Activated CD4-positive, alpha-beta T cell treated with anti-CD3 and anti-CD28 coated beads, Interleukin-2, amount 10 ng/mL, durations not matched to agents 24 days and 14 days (primary cell): ENCODE measurements around the gene ARHGEF11. TPM values are rescaled to one million over a fixed set of nuclear protein-coding genes. Genes with fewer than 3 reads are reported as not detected.

Experiments
- DNase-seq: peaks from one replicate; pipeline ENCODE4 v3.0.0; 2022
- H3K27ac Mint-ChIP-seq: one replicate; pipeline ENCODE4 v1.8.0; 2022; ENCODE audit warnings: mild to moderate bottlenecking, mixed read lengths
- H3K27me3 Mint-ChIP-seq: one replicate; pipeline ENCODE4 v1.8.0; 2022; ENCODE audit warnings: mixed read lengths
- H3K36me3 Mint-ChIP-seq: one replicate; pipeline ENCODE4 v1.8.0; 2022; ENCODE audit warnings: low read depth, mild to moderate bottlenecking, mixed read lengths
- H3K4me1 Mint-ChIP-seq: one replicate; pipeline ENCODE4 v1.8.0; 2021; ENCODE audit warnings: mixed read lengths
- H3K4me3 Mint-ChIP-seq: one replicate; pipeline ENCODE4 v1.8.0; 2022; ENCODE audit warnings: mild to moderate bottlenecking, moderate library complexity, mixed read lengths
- H3K9me3 Mint-ChIP-seq: one replicate; pipeline ENCODE4 v1.8.0; 2021; ENCODE audit warnings: mixed read lengths
- intact Hi-C: fragments of 100-400 bp; cut with micrococcal nuclease; formaldehyde crosslinking; loops from one replicate; pipeline ENCODE4 v1.15.1; 2023
- total RNA-seq: library from RNA; stranded (reverse); gene quantifications from 2 replicates; pipeline ENCODE4 v1.2.3, GENCODE V29; 2022

Gene ARHGEF11
- total RNA-seq, 1 donor from 2014 or later = 1.9 TPM

GRCh38 chr1:156947127-156947526, 98.4 kb downstream of the ARHGEF11 start:
- intact Hi-C loops = no loop called here
- DNase-seq = no peak
- H3K36me3 Mint-ChIP-seq = peaks cover 41% of the 10 kb centered on the region

GRCh38 chr1:156945881-156946661, 99.5 kb downstream of the ARHGEF11 start:
- H3K27ac Mint-ChIP-seq = no peak overlapping the region
- no peaks in the 10 kb centered on the region for H3K4me1 Mint-ChIP-seq
- intact Hi-C loops = no loop called here
- DNase-seq = no peak
- H3K4me3 Mint-ChIP-seq = no peak overlapping the region
- H3K36me3 Mint-ChIP-seq = peaks cover 36% of the 10 kb centered on the region
- no peaks in the 10 kb centered on the region for H3K27me3 Mint-ChIP-seq
- H3K9me3 Mint-ChIP-seq = no peaks in the 10 kb centered on the region

More at GRCh38 chr1:156947127-156947526, 98.4 kb downstream of the ARHGEF11 start:
- no peaks in the 10 kb centered on the region for H3K4me1 Mint-ChIP-seq
- no peak overlapping the region for H3K27ac Mint-ChIP-seq
- no peaks in the 10 kb centered on the region for H3K27me3 Mint-ChIP-seq
- H3K4me3 Mint-ChIP-seq = no peak overlapping the region
- H3K9me3 Mint-ChIP-seq = no peaks in the 10 kb centered on the region

GRCh38 chr1:156944848-156945247, 100.7 kb downstream of the ARHGEF11 start:
- Mint-ChIP-seq H3K4me1 (no peaks in the 10 kb centered on the region), H3K27me3 (no peaks in the 10 kb centered on the region), H3K27ac (no peak overlapping the region), H3K36me3 (peaks cover 35% of the 10 kb centered on the region), H3K4me3 (no peak overlapping the region), H3K9me3 (no peaks in the 10 kb centered on the region)
- intact Hi-C loops = no loop called here
- DNase-seq = no peak

GRCh38 chr1:156944268-156944667, 101.3 kb downstream of the ARHGEF11 start:
- Mint-ChIP-seq H3K36me3 (peaks cover 35% of the 10 kb centered on the region), H3K27ac (no peak overlapping the region), H3K27me3 (no peaks in the 10 kb centered on the region), H3K4me3 (no peak overlapping the region), H3K9me3 (no peaks in the 10 kb centered on the region), H3K4me1 (no peaks in the 10 kb centered on the region)
- intact Hi-C loops = no loop called here
- no peak for DNase-seq

GRCh38 chr1:156943756-156944155, 101.8 kb downstream of the ARHGEF11 start:
- Mint-ChIP-seq H3K4me1 (no peaks in the 10 kb centered on the region), H3K27me3 (no peaks in the 10 kb centered on the region), H3K36me3 (peaks cover 35% of the 10 kb centered on the region), H3K9me3 (no peaks in the 10 kb centered on the region), H3K4me3 (no peak overlapping the region), H3K27ac (no peak overlapping the region)
- intact Hi-C loops = no loop called here
- no peak for DNase-seq

GRCh38 chr1:156942576-156942975, 103.0 kb downstream of the ARHGEF11 start:
- intact Hi-C loops = no loop called here
- Mint-ChIP-seq H3K9me3 (no peaks in the 10 kb centered on the region), H3K27me3 (no peaks in the 10 kb centered on the region), H3K4me1 (no peaks in the 10 kb centered on the region), H3K4me3 (no peak overlapping the region), H3K27ac (no peak overlapping the region), H3K36me3 (peaks cover 37% of the 10 kb centered on the region)
- no peak for DNase-seq

GRCh38 chr1:156942176-156942575, 103.4 kb downstream of the ARHGEF11 start:
- DNase-seq = no peak
- intact Hi-C loops = no loop called here
- no peaks in the 10 kb centered on the region for H3K9me3 Mint-ChIP-seq
- H3K4me1 Mint-ChIP-seq = no peaks in the 10 kb centered on the region
- H3K27me3 Mint-ChIP-seq = no peaks in the 10 kb centered on the region
- H3K27ac Mint-ChIP-seq = no peak overlapping the region
- peaks cover 34% of the 10 kb centered on the region for H3K36me3 Mint-ChIP-seq
- H3K4me3 Mint-ChIP-seq = no peak overlapping the region

GRCh38 chr1:156941675-156942074, 103.9 kb downstream of the ARHGEF11 start:
- no peak overlapping the region for H3K27ac Mint-ChIP-seq
- intact Hi-C loops = no loop called here
- peaks cover 32% of the 10 kb centered on the region for H3K36me3 Mint-ChIP-seq
- no peaks in the 10 kb centered on the region for H3K9me3 Mint-ChIP-seq
- H3K27me3 Mint-ChIP-seq = no peaks in the 10 kb centered on the region
- no peak overlapping the region for H3K4me3 Mint-ChIP-seq
- no peaks in the 10 kb centered on the region for H3K4me1 Mint-ChIP-seq
- DNase-seq = no peak

- no peaks in the 10 kb centered on the region for H3K9me3 Mint-ChIP-seq
- H3K27me3 Mint-ChIP-seq = no peaks in the 10 kb centered on the region
- no peaks in the 10 kb centered on the region for H3K4me1 Mint-ChIP-seq
- no peak for DNase-seq
- intact Hi-C loops = no loop called here
- peaks cover 19% of the 10 kb centered on the region for H3K36me3 Mint-ChIP-seq
- no peak overlapping the region for H3K4me3 Mint-ChIP-seq
- no peak overlapping the region for H3K27ac Mint-ChIP-seq
Measured at GRCh38 chr1:156939786-156940334, 105.7 kb downstream of the ARHGEF11 start.

GRCh38 chr1:156938813-156939212, 106.7 kb downstream of the ARHGEF11 start:
- H3K36me3 Mint-ChIP-seq = peaks cover 12% of the 10 kb centered on the region
- H3K9me3 Mint-ChIP-seq = no peaks in the 10 kb centered on the region
- H3K27ac Mint-ChIP-seq = no peak overlapping the region
- no peak for DNase-seq
- H3K27me3 Mint-ChIP-seq = no peaks in the 10 kb centered on the region
- intact Hi-C loops = no loop called here
- no peak overlapping the region for H3K4me3 Mint-ChIP-seq
- H3K4me1 Mint-ChIP-seq = no peaks in the 10 kb centered on the region

- intact Hi-C loops = no loop called here
- Mint-ChIP-seq H3K4me3 (no peak overlapping the region), H3K27ac (no peak overlapping the region), H3K36me3 (peaks cover 12% of the 10 kb centered on the region), H3K4me1 (no peaks in the 10 kb centered on the region), H3K9me3 (no peaks in the 10 kb centered on the region), H3K27me3 (no peaks in the 10 kb centered on the region)
- no peak for DNase-seq
Measured at GRCh38 chr1:156937883-156938282, 107.7 kb downstream of the ARHGEF11 start.

GRCh38 chr1:156936721-156937220, 108.8 kb downstream of the ARHGEF11 start:
- intact Hi-C loops = no loop called here

GRCh38 chr1:156936191-156936590, 109.4 kb downstream of the ARHGEF11 start:
- H3K36me3 Mint-ChIP-seq = peaks cover 8% of the 10 kb centered on the region
- DNase-seq = no peak
- peaks cover 4% of the 10 kb centered on the region for H3K27me3 Mint-ChIP-seq
- H3K27ac Mint-ChIP-seq = no peak overlapping the region
- intact Hi-C loops = no loop called here
- H3K4me1 Mint-ChIP-seq = peaks cover 4% of the 10 kb centered on the region
- no peak overlapping the region for H3K4me3 Mint-ChIP-seq
- no peaks in the 10 kb centered on the region for H3K9me3 Mint-ChIP-seq

More at GRCh38 chr1:156936721-156937220, 108.8 kb downstream of the ARHGEF11 start:
- no peak overlapping the region for H3K27ac Mint-ChIP-seq
- DNase-seq = no peak
- H3K27me3 Mint-ChIP-seq = no peaks in the 10 kb centered on the region
- no peaks in the 10 kb centered on the region for H3K9me3 Mint-ChIP-seq
- no peak overlapping the region for H3K4me3 Mint-ChIP-seq
- H3K36me3 Mint-ChIP-seq = peaks cover 8% of the 10 kb centered on the region
- H3K4me1 Mint-ChIP-seq = no peaks in the 10 kb centered on the region

- peaks cover 5% of the 10 kb centered on the region for H3K36me3 Mint-ChIP-seq
- H3K27me3 Mint-ChIP-seq = peaks cover 10% of the 10 kb centered on the region
- DNase-seq = no peak
- no peak overlapping the region for H3K27ac Mint-ChIP-seq
- H3K9me3 Mint-ChIP-seq = no peaks in the 10 kb centered on the region
- intact Hi-C loops = no loop called here
- no peak overlapping the region for H3K4me3 Mint-ChIP-seq
- H3K4me1 Mint-ChIP-seq = peaks cover 4% of the 10 kb centered on the region
Measured at GRCh38 chr1:156935505-156936128, 109.9 kb downstream of the ARHGEF11 start.
